DMS 273 (cell line): ENCODE data around the gene HELZ2.
"Not testable (repeated sequence)": the region's sequence is repeated elsewhere in the genome, so short reads cannot be mapped to it uniquely, and the experiment has no call there.

Experiments used
- DNase-seq: peaks from one replicate; lab custom pipeline; 2025; ENCODE audit not compliant: unreplicated experiment; lab: John Stamatoyannopoulos, UW

Gene HELZ2, protein sequence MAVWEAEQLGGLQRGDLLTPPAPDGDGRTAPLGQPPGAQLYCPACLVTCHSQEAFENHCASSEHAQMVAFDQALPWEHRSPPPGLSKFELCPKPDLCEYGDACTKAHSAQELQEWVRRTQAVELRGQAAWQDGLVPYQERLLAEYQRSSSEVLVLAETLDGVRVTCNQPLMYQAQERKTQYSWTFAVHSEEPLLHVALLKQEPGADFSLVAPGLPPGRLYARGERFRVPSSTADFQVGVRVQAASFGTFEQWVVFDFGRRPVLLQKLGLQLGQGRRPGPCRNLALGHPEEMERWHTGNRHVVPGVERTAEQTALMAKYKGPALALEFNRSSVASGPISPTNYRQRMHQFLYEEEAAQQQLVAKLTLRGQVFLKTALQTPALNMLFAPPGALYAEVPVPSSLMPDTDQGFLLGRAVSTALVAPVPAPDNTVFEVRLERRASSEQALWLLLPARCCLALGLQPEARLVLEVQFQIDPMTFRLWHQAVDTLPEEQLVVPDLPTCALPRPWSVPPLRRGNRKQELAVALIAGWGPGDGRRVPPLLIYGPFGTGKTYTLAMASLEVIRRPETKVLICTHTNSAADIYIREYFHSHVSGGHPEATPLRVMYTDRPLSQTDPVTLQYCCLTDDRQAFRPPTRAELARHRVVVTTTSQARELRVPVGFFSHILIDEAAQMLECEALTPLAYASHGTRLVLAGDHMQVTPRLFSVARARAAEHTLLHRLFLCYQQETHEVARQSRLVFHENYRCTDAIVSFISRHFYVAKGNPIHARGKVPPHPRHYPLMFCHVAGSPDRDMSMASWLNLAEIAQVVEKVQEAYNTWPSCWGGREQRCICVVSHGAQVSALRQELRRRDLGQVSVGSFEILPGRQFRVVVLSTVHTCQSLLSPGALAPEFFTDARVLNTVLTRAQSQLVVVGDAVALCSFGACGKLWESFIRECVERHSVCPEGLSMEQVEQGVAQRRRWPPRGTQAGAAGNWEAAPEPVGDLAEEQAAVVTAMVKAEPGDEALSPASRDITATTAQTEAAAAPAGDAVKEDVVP (N-terminal part only)

DNA sequence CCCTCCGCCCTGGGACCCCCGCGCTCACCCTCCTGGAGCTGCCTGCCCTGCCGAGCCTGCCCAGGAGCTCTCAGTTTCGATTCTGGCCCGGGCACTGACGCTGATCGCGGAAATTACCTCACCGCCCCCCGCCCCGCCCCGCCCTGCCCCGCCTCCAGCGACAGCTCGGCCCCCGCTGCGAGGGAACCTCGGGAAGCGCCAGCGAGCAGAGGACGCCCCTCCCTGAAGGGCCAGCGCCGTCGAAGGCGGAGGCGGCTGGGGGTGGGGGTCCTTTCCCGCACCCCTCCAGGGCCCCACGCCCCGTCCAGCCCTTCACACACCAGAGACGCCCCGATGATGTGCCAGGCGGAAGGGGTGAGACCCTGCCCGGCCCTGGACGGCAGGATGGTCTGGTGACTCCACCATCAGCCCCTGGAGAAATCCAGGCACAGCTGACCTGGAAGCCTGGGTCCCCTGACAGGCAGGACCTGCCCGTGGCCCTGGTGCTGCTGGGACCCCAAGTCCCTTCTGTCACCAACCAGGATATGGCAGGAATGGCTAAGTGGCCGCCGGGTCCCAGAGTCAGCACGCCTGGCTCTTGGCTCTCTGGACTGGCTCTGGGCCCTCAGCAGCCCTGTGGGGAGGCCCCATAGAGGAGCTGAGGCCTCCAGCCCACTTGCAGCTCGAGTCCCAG is at the start of gene HELZ2:
Gene HELZ2 (minus strand): TSS at position 84 of the 673 bp plus-strand sequence. CDS start 1,854 bp downstream, outside the sequence.
- DNase-seq = peak; percentile 84

DNA sequence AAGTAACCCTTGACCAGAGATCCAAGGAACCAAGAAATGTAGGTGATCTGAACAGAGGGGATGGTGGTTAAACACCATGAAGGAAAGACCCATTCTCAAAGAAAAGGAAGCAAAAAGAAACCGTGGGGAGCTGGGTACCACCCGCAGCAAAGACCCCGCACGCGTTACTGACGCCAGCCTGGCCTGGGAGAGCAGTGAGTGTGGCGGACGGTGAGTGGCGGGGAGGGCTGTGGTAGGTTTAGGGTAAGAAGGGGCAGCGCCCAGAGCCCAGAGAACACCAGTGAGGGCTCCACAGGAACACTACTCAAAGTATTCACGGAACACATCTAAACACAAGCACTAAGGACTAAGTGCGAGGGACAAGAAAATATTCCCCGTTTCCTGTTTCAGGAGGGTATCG is 48.7 kb upstream of the HELZ2 start:
- no peak for DNase-seq

DNA sequence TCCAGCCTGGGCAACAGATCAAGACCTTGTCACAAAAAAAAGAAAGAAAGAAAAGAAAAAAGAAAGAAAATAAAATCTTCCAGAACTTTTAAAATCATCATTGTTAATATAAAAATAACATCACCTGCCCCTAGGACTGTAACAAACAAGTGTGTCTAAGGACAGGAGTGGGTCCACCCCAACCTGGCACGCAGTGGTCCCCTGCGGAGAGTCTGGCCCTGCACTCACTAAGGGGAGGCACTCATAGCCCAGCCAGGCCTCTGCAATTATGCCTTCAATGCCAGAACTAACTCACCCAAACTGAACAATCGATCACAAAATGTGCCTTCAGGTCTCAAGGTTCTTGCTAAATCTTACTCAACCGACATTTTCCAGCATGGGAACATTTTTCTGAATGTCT is 48.1 kb upstream of the HELZ2 start:
- DNase-seq = no peak

DNA sequence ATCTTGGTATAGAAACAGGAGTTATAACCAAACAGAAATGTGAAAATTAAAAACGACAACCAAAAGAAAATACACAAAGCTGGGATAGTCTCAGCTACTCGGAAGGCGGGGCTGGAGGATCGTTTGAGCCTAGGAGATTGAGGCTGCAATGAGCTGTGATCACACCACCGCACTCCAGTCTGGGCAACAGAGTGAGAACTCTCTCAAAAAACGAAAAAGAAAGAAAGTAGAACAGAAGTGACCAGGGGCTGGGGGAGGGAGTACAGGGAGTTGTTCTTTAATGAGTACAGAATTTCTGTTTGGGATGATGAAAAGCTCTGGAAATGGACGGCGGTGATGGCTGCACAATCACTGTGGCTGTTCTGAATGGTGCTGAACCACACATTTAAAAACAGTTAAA is 47.0 kb upstream of the HELZ2 start:
- DNase-seq = no peak

DNA sequence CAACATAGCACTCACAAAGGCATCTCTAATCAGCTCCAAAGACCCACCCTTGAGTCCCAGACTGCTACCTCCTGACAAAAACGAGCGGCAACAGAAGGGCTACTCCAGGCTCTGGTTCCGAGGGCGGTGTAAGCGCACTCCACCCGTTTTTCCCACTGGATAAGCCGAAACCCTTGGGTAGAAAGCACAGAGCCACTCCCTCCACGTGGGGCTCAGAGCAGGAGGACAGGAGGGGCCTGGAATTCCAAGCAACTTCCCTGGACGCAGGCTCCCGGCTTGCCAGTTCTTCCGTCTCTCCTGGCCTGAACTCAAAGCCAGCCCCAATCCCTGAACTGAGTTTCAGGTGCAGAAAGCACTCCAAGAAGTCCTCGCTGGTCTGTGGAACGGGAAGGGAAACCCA is 45.5 kb upstream of the HELZ2 start:
- DNase-seq = no peak

DNA sequence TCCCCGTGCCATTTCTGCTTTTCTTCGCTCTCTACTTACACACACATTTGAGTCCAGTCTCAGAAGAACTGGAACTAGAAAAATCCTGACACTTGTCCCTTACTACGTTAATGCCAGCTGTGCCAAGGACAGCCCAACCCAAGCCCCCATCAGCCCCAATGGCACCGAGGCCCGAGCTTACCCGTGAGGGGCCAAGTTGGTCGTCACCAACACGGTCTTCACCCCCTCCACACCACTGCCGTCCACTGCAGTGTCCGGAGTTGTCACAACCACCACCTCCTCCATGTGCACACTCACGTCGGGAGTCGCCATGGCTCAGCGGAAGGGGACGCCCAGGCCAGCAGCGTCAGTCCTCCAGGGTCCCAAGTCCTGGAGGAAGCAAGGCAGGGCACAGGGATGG is 45.0 kb upstream of the HELZ2 start:
- DNase-seq = no peak

DNA sequence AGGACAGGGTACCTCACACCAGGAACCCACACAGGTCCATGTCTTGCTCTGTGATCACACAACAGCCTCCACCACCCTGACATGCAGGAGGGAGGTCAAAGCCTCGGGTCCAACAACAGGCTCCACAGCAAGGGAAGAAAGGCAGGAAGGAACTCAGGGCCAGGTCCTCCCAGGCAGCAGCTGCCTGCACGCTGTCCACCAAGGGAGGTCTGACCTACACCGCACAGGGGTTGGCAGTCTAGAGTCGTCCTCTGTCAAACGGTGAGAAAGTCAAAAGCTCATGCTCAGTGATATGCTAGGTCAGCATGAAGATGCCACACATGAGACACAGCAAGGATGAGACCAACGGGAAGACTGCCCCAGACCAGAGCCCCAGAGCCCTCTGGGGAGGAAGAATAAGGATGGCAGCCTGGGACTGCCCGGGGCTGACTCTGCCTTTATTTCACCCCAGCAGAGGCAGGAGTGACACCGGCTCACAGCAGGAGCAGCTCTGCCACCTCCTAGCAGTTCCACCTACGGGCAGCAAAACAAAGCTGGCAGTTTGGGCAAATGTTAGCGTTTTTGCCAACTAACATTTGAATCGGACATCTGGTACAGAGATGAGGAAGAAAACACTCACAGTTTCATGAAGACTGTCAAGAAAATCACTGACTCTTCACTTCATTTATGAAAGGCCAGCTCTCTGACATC is 44.4 kb upstream of the HELZ2 start:
- no peak for DNase-seq

DNA sequence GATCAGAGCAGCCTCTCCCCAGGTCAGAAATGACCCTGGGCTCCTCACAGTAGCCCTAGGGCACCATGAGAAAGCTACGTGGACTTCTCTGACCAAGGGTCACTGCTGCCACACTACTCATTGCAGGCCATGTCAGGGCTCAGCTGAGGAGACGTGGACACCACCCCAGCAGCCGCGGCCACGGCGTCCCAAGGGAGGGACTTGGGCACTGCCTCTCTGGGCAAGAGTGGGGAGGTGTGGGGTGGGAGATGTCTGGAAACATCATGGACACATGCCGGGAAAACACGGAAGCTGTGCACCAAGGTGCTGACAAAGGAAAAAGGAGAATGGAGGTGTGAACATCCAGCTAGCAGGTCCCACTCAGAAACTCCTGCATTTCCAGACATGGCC is 43.8 kb upstream of the HELZ2 start:
- no peak for DNase-seq

DNA sequence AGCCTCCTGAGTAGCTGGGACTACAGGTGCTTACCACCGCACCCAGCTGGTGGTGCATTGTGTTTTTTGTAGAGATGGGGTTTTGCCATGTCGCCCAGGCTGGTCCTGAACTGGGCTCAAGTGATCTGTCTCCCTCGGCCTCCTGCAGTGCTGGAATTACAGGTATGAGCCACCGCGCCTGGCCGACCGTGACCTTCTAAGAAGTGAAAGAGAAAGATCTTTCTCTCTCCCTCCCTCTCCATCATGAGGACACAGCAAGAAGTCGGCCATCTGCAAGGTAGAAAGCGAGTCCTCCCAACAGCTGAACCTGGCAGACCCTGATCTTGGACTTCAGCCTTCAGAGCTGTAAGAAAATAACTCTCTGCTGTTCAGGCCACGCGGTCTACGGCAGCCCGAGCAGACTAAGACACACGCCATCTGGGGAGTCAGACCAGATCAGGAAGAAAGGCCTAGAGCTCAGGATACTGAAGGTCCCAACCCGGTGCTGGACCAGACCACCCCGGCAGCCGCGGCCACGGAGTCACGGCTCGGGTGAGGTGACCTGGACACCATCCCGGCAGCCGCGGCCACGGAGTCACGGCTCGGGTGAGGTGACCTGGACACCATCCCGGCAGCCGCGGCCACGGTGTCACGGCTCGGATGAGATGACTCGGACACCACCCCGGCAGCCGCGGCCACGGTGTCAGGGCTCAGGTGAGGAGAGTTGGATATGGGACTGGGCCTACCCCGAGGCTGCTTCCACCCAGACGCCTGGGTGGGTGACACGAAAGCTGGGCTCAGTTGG is 43.2 kb upstream of the HELZ2 start:
- DNase-seq = no peak

DNA sequence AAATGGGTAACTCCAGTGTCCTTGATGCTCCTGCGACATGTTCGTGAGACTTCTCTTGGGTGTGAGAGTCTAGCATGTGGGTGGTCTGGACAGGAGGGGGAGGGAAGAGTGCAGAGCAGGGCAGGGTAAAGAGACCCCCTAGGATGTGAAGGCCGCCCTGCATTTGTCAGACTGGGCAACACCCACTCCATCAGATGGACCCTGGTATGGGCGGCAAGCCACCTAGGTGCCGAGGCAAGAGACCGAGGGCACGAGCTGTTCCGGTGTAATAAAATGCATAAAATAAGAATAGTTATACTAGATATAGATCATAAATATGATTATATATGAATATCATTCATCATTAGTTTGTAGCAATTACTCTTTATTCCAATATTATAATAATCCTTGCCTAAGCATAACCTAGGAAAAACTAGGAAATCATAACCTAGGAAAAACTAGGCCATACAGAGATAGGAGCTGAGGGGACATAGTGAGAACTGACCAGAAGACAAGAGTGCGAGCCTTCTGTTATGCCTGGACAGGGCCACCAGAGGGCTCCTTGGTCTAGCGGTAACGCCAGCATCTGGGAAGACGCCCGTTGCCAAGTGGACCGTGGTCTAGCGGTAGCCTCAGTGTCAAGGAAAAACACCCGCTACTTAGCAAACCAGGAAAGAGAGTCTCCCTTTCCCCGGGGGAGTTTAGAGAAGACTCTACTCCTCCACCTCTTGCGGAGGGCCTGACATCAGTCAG is 40.0 kb upstream of the HELZ2 start:
- DNase-seq = not testable (repeated sequence)

DNA sequence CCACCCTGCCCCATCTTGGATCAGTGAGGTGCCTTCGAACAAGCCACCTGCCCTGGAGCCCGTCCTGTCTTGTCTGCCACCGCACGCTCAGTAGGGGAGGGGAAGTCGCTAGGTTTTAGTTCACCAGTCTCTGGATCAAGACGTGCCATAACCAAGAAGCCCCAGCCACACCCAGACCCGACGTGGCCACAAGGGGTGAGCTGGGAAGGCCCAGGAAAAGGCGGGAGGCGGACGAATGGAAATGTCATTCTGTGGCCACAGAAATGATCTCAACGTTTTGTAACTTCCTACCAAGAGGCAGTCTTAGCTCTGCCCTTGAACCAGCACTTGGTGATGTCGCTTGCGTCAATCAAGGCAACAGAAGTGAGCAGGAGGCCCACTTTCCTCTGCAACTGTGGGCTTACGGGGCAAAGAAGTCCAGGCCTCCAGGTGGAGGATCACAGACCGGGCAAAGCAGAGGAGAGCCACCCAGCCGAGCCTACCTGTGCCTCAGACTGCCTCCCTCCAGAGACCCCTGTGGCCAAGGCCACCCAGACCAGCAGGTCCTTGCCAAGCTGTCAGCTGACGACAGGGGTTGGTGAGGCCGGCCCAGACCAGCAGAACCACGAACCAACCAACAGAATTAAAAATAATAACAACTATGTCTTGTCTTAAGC is 38.4 kb upstream of the HELZ2 start:
- no peak for DNase-seq

DNA sequence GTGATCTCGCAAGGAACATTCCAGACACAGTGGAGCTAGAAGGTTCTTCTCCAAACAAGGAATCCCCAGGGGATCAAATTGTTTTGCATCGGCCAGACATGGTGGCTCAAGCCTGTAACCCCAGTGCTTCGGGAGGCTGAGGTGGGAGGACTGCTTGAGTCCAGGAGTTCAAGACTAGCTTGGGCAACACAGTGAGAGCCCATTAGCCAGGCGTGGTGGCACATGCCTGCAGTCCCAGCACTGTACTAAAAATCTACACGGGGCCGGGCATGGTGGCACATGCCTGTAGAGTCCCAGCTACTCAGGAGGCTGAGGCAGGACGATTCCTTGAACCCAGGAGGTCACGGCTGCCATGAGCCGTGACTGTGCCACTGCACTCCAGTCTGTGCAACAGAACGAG is 37.6 kb upstream of the HELZ2 start:
- no peak for DNase-seq

DNA sequence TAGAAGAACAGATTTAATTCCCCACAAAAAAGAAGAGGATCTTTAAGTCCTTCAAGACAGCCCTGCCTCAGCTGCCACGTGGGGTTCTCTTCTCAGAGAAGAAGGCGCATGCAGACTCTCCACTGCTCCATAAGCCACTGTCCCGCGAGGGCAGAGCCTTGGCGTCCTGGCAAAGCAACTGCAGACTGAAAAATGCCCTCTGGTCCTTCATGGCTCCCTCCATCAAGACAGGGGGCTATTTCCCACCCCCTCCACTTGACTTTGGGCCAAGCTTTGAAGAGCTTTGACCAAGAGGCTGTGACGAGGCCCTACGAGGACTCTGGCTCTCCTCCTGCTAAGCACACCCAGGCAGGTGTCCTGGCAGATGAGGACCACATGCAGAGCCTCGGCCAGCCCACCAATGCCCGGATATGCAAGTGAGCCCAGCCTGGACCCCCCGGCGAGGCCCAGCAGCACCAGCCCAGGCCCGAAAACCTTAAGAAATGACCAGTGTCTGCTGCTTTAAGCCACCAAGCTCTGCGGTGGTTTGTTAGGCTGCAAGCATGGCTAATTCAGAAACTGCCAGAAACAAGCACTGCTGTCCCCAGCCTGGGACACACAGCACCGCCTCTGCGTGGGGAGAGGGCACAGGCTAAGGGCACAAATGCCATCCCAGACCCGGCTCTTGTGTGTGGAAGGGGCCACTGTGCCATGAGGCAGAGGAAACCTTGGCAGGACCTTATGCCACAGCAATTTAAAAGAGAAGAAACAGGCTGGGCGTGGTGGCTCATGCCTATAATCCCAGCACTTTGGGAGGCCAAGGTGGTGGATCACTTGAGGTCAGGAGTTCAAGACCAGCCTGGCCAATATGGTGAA is 36.8 kb upstream of the HELZ2 start:
- no peak for DNase-seq

DNA sequence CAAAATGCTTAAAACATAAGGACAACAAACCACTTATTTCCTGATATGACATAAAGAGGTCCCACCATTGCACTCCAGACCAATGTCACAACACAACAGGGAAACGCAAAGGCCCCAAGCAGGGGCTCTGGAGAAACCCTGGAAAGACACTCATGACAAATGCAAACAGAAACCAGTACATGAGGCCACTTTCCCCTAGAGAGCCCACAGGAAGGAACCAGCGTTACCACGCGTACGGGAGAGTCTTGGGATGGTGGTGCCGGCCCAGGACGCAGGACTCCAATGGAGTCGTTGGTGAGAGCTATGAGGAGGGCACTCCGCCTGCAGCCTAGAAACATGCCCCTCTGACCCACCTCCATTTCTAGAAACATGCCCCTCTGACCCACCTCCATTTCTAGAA is 32.6 kb upstream of the HELZ2 start:
- no peak for DNase-seq

DNA sequence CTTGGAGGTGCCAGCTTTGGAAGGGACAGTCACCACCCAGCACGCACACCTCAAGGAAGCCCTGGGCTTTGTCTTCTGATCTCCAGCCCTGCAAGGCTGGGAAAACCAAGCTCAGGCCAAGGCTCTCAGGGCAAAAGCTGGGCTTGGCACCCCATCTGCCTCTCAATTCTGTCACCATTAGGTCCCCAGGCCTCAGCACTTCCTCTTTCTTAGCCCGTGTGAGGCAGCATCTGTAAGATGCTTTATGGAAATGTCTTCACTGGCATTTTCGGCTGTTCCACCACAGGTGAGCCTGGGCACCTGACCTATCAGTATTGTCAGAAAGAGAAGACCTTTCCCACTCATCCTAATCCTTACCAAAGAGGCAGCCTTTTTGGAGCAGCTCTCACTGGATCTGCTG is 28.3 kb upstream of the HELZ2 start:
- DNase-seq = no peak

DNA sequence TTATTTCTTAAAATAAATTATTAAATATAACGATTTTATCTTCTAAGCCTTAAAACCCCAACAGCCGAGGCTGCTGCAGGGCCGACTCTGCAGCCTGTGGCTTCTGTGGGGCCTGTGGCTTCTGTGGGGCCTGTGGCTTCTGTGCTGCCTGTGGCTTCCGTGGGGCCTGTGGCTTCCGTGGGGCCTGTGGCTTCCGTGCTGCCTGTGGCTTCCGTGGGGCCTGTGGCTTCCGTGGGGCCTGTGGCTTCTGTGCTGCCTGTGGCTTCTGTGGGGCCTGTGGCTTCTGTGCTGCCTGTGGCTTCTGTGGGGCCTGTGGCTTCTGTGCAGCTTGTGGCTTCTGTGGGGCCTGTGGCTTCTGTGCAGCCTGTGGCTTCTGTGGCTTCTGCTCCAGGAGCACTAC is 27.6 kb upstream of the HELZ2 start:
- not testable (repeated sequence) for DNase-seq

DNA sequence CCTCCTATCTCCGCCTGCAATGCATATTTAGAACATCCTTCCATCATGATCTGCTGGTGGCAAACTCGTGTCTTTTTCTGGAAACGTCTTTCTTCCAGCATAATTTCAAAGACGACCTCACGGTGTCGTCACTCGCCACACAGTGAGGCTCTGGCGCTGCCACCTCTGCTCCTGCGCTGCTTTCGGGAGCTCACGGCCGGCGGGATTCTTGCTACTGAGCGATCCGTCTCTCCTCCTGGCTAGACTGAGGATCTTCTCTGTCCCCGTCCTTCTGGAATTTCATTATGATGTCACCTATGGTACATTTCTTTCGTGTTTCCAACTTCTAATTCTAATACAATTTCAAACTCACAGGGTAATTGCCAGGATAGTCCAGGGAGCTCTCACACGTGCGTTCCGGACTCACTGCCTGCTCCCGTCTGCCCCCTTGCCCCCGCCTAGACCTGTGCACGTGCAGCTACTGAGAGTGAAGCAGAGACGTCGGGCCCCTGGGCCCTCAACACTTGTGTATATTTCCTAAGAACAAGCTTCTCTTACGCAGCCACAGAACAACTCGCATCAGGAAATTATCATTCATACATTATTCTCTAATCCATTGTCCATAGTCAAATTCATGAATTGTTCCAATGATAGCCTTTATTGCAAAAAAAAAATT is 25.5 kb upstream of the HELZ2 start:
- no peak for DNase-seq
